Renal pelvis (tissue), 12 donors: Measurements from ENCODE around the gene PPP1R1C. TPM values are rescaled to one million over a fixed set of nuclear protein-coding genes. Genes with fewer than 3 reads are reported as not detected.
A peak's percentile ranks its signal among the peaks of the same experiment; 100 is the strongest.
"Not testable (repeated sequence)": the region's sequence is repeated elsewhere in the genome, so short reads cannot be mapped to it uniquely, and the experiment has no call there.

Experiments
- DNase-seq: peaks from one replicate; pipeline ENCODE4 v3.0.0-alpha.2; 2013
- long read RNA-seq, 16 experiments: transcript quantifications; one replicate each; lab custom pipeline, GENCODE V29; 2026
- polyA plus RNA-seq, 3 donors: library from polyadenylated mRNA; unstranded; fragments of 120-200 nt; gene quantifications; one replicate each; pipeline ENCODE4 v1.2.1, GENCODE V29; 2013; ENCODE audit not compliant: insufficient read length in 3 of 3

The PPP1R1C gene
- 1 to 10 TPM; 2.1 to 3.5 (median 2.6) TPM for polyA plus RNA-seq
- long read RNA-seq, donor 1 = 0 reads
- long read RNA-seq, donor 2, partial matches to known transcripts = 0 of 2 reads
- long read RNA-seq, donor 2, other reads (novel, unspliced or antisense) = 0 of 2 reads
- long read RNA-seq, donor 3 = 0 reads
- long read RNA-seq, donor 4 = 0 reads
- long read RNA-seq, donor 5 = 0 reads
- long read RNA-seq, donor 6, partial matches to known transcripts = 0 of 1 reads
- long read RNA-seq, donor 6, other reads (novel, unspliced or antisense) = 0 of 1 reads
- long read RNA-seq, donor 7, partial matches to known transcripts = 0 of 1 reads
- long read RNA-seq, donor 7, other reads (novel, unspliced or antisense) = 0 of 1 reads
- long read RNA-seq, donor 8 = 0 reads
- long read RNA-seq, donor 9, partial matches to known transcripts = 0 of 2 reads
- long read RNA-seq, donor 9, other reads (novel, unspliced or antisense) = 0 of 2 reads
- long read RNA-seq, donor 10, partial matches to known transcripts = 0 of 1 reads
- long read RNA-seq, donor 10, other reads (novel, unspliced or antisense) = 0 of 1 reads
- long read RNA-seq, donor 11, partial matches to known transcripts = 0 of 1 reads
- long read RNA-seq, donor 11, other reads (novel, unspliced or antisense) = 0 of 1 reads
- long read RNA-seq, donor 12, partial matches to known transcripts = 0 of 1 reads
- long read RNA-seq, donor 12, other reads (novel, unspliced or antisense) = 0 of 1 reads
- long read RNA-seq, donor 13, partial matches to known transcripts = 0 of 4 reads
- long read RNA-seq, donor 13, other reads (novel, unspliced or antisense) = 0 of 4 reads
- long read RNA-seq, donor 14 = 0 reads
- long read RNA-seq, donor 15, partial matches to known transcripts = 0 of 2 reads
- long read RNA-seq, donor 15, other reads (novel, unspliced or antisense) = 0 of 2 reads
- long read RNA-seq, donor 16 = 0 reads

GRCh38 chr2:181985632-181986205 is at the start of gene PPP1R1C:
Gene PPP1R1C (plus strand): TSS chr2:181985853. CDS start chr2:181986111, 258 bp downstream.
- no peak for DNase-seq

- no peak for DNase-seq
Observed at GRCh38 chr2:181937473-181937872, 48.2 kb upstream of the PPP1R1C start.

- DNase-seq = no peak
Observed at GRCh38 chr2:181943411-181944124, 42.1 kb upstream of the PPP1R1C start.

- no peak for DNase-seq
Observed at GRCh38 chr2:181944164-181944913, 41.3 kb upstream of the PPP1R1C start.

GRCh38 chr2:181944914-181945291 is 40.8 kb upstream of the PPP1R1C start:
- no peak for DNase-seq

GRCh38 chr2:181946444-181947127 is 39.1 kb upstream of the PPP1R1C start:
- no peak for DNase-seq

GRCh38 chr2:181947273-181947672 is 38.4 kb upstream of the PPP1R1C start:
- no peak for DNase-seq

- DNase-seq = no peak
Observed at GRCh38 chr2:181948227-181948626, 37.4 kb upstream of the PPP1R1C start.

GRCh38 chr2:181949047-181949446 is 36.6 kb upstream of the PPP1R1C start:
- no peak for DNase-seq

- DNase-seq = no peak
Observed at GRCh38 chr2:181952404-181953226, 33.0 kb upstream of the PPP1R1C start.

GRCh38 chr2:181953881-181954537 is 31.6 kb upstream of the PPP1R1C start:
- DNase-seq = peak; percentile 83

GRCh38 chr2:181954538-181954883 is 31.1 kb upstream of the PPP1R1C start:
- no peak for DNase-seq

GRCh38 chr2:181955010-181955409 is 30.6 kb upstream of the PPP1R1C start:
- DNase-seq = no peak

GRCh38 chr2:181955866-181956265 is 29.8 kb upstream of the PPP1R1C start:
- DNase-seq = not testable (repeated sequence)

- no peak for DNase-seq
Observed at GRCh38 chr2:181957668-181958067, 28.0 kb upstream of the PPP1R1C start.

- no peak for DNase-seq
Observed at GRCh38 chr2:181958726-181959125, 26.9 kb upstream of the PPP1R1C start.

GRCh38 chr2:181959508-181959907 is 26.1 kb upstream of the PPP1R1C start:
- no peak for DNase-seq

- DNase-seq = not testable (repeated sequence)
Observed at GRCh38 chr2:181961167-181961566, 24.5 kb upstream of the PPP1R1C start.

GRCh38 chr2:181962142-181962541 is 23.5 kb upstream of the PPP1R1C start:
- DNase-seq = no peak
